Ishikawa (cell line): ENCODE measurements around the gene PDE4D.

ENCODE experiments used
- CEBPB ChIP-seq: IDR thresholded peaks from 2 replicates; pipeline ENCODE4 v1.6.1; 2012
- CREB1 ChIP-seq: IDR thresholded peaks from 2 replicates; pipeline ENCODE4 v1.6.1; 2012; ENCODE audit warnings: low read depth
- EGR1 ChIP-seq: IDR thresholded peaks from 2 replicates; pipeline ENCODE4 v1.6.1; 2012
- EP300 ChIP-seq: IDR thresholded peaks from 2 replicates; pipeline ENCODE4 v1.6.1; 2012; ENCODE audit warnings: borderline replicate concordance
- FOXM1 ChIP-seq: IDR thresholded peaks from 2 replicates; pipeline ENCODE4 v1.6.1; 2012; ENCODE audit warnings: low read depth, borderline replicate concordance
- MAX ChIP-seq: IDR thresholded peaks from 2 replicates; pipeline ENCODE4 v1.6.1; 2012
- NFIC ChIP-seq: IDR thresholded peaks from 2 replicates; pipeline ENCODE4 v1.6.1; 2012
- RAD21 ChIP-seq: IDR thresholded peaks from 2 replicates; pipeline ENCODE4 v1.6.1; 2012; ENCODE audit warnings: low read depth
- REST ChIP-seq: IDR thresholded peaks from 2 replicates; pipeline ENCODE4 v1.6.1; 2012; ENCODE audit warnings: low read depth, mild to moderate bottlenecking
- TAF1 ChIP-seq: IDR thresholded peaks from 2 replicates; pipeline ENCODE4 v1.6.1; 2012; ENCODE audit warnings: low read depth, mild to moderate bottlenecking
- TCF12 ChIP-seq: IDR thresholded peaks from 2 replicates; pipeline ENCODE4 v1.6.1; 2012; ENCODE audit warnings: low read depth
- TEAD4 ChIP-seq: IDR thresholded peaks from 2 replicates; pipeline ENCODE4 v1.6.1; 2012
- USF1 ChIP-seq: IDR thresholded peaks from 2 replicates; pipeline ENCODE4 v1.6.1; 2012
- YY1 ChIP-seq: IDR thresholded peaks from 2 replicates; pipeline ENCODE4 v1.6.1; 2012; ENCODE audit warnings: low read depth
- ZBTB7A ChIP-seq: IDR thresholded peaks from 2 replicates; pipeline ENCODE4 v1.6.1; 2012; ENCODE audit warnings: low read depth

PDE4D gene

GRCh38 chr5:59694411-59694810 is 199.1 kb downstream of the PDE4D start:
- no peak for TF ChIP-seq ZBTB7A
- no peak for TF ChIP-seq YY1
- TF ChIP-seq RAD21, result no peak
- TF ChIP-seq NFIC, result no peak
- no peak for TF ChIP-seq CREB1
- TF ChIP-seq TCF12, result no peak

- TF ChIP-seq EP300, result no peak
- TF ChIP-seq MAX, result no peak
- TF ChIP-seq TAF1, result no peak
- TF ChIP-seq USF1, result no peak
- TF ChIP-seq ZBTB7A, result no peak
- TF ChIP-seq EGR1, result no peak
- no peak for TF ChIP-seq CREB1
- no peak for TF ChIP-seq NFIC
- no peak for TF ChIP-seq TEAD4
- TF ChIP-seq TCF12, result no peak
Observed at GRCh38 chr5:59693492-59694309, 199.8 kb downstream of the PDE4D start.

- TF ChIP-seq TCF12 (no peak), CREB1 (no peak), ZBTB7A (no peak), TAF1 (no peak), MAX (no peak), CEBPB (no peak), RAD21 (no peak), USF1 (no peak), EGR1 (no peak), EP300 (no peak), NFIC (no peak), FOXM1 (no peak), TEAD4 (no peak), REST (no peak), YY1 (no peak)
Observed at GRCh38 chr5:59685793-59686192, 207.7 kb downstream of the PDE4D start.

GRCh38 chr5:59685191-59685530 is 208.4 kb downstream of the PDE4D start:
- TF ChIP-seq TAF1, result no peak
- TF ChIP-seq REST, result no peak
- no peak for TF ChIP-seq NFIC
- no peak for TF ChIP-seq EP300
- TF ChIP-seq CREB1, result no peak
- no peak for TF ChIP-seq TCF12
- TF ChIP-seq FOXM1, result no peak
- TF ChIP-seq EGR1, result no peak
- no peak for TF ChIP-seq CEBPB
- TF ChIP-seq MAX, result no peak

- TF ChIP-seq CREB1 (no peak), EGR1 (no peak), YY1 (no peak), TEAD4 (no peak), USF1 (no peak), RAD21 (no peak), CEBPB (no peak)
Observed at GRCh38 chr5:59684388-59685190, 208.9 kb downstream of the PDE4D start.
